K562 (cell line): Measurements from ENCODE around the gene RTCA. TPM values are rescaled to one million over a fixed set of nuclear protein-coding genes. Genes with fewer than 3 reads are reported as not detected.

Experiments
- ATAC-seq: fragments of 200-7000 bp; cut with Tn5 transposase; 3 replicates; pipeline ENCODE4 v1.9.1; 2020; ENCODE audit warnings: moderate library complexity
- BruUV-seq: library from RNA; stranded (reverse); fragments of 400-500 nt; replicated peaks from 2 replicates; lab custom pipeline; 2021; lab: Mats Ljungman, UMichigan
- CTCF ChIA-PET: fragments of 300-600 bp; formaldehyde crosslinking; extraction: SDS; loops from one replicate; lab custom pipeline; 2021; ENCODE audit warnings: low intra/inter-chr PET ratio; lab: Yijun Ruan, JAX
- POLR2A ChIA-PET: fragments of 300-600, 350-650 bp; sonication (Branson Sonifier 250); formaldehyde crosslinking; extraction: SDS; loops from one replicate; lab custom pipeline; 2021; ENCODE audit warnings: antibody characterized with exemption, inconsistent platforms; lab: Yijun Ruan, JAX
- DNase-seq, 4 experiments: peaks; one replicate each; pipeline versions ENCODE4 v3.0.0 to v3.0.0-alpha.2; 2011 to 2018; ENCODE audit warnings: low spot score in 3 of 4, mixed read lengths in 3 of 4; ENCODE audit errors: extremely low read depth in 1 of 4
- FAIRE-seq: peaks from 2 replicates; lab custom pipeline; 2011; peaks lifted over from hg19 to GRCh38; lab: Jason Lieb, UNC
- H2AFZ ChIP-seq: 2 replicates; pipeline ENCODE4 v1.6.0; 2011; ENCODE audit warnings: low read depth, low read length, control low read depth, inconsistent platforms
- H3K27ac ChIP-seq: fragments of 200-600 bp; 3 replicates; pipeline ENCODE4 v1.8.0; 2011; ENCODE audit warnings: low read depth, mild to moderate bottlenecking, control low read depth, inconsistent platforms, low read length, moderate library complexity, mixed read lengths; ENCODE audit errors: extremely low read depth
- H3K27me3 ChIP-seq, 2 experiments: fragments of 300-600 bp in 1 of 2; 2 replicates in 1 of 2; 3 replicates in 1 of 2; pipeline versions ENCODE4 v1.6.0 to v1.8.0; 2011; ENCODE audit warnings: inconsistent platforms in 2 of 2, low read length in 2 of 2, mild to moderate bottlenecking in 1 of 2, mixed read lengths in 1 of 2, moderate library complexity in 1 of 2; ENCODE audit not compliant: control insufficient read depth in 2 of 2, insufficient read depth in 2 of 2
- H3K36me3 ChIP-seq: fragments of 300-600 bp; 3 replicates; pipeline ENCODE4 v1.8.0; 2011; ENCODE audit warnings: mild to moderate bottlenecking, low read length, inconsistent platforms; ENCODE audit not compliant: control insufficient read depth, insufficient read depth
- H3K4me1 ChIP-seq, 2 experiments: fragments of 200-600 bp in 1 of 2; replicated peaks in 1 of 2; 2 replicates in 1 of 2; 3 replicates in 1 of 2; pipeline versions ENCODE4 v1.5.1 to v1.8.0; 2011; ENCODE audit warnings: inconsistent platforms in 2 of 2, low read length in 2 of 2, mild to moderate bottlenecking in 1 of 2, mixed read lengths in 1 of 2, moderate library complexity in 1 of 2; ENCODE audit not compliant: control insufficient read depth in 2 of 2, insufficient read depth in 2 of 2
- H3K4me2 ChIP-seq: 2 replicates; pipeline ENCODE4 v1.6.1; 2011; ENCODE audit warnings: low read length, control low read depth, inconsistent platforms, mixed read lengths; ENCODE audit not compliant: insufficient read depth
- H3K4me3 ChIP-seq: fragments of 200-600 bp; sonication (generic), shearing (Covaris generic); 2 replicates; pipeline ENCODE4 v1.5.1; 2016; ENCODE audit warnings: control low read depth, inconsistent platforms
- H3K79me2 ChIP-seq: fragments of 200-600 bp; 3 replicates; pipeline ENCODE4 v1.8.0; 2011; ENCODE audit warnings: low read length, inconsistent platforms; ENCODE audit not compliant: control insufficient read depth, insufficient read depth
- H3K9ac ChIP-seq, 2 experiments: 2 replicates each; pipeline versions ENCODE4 v1.6.0 to v1.6.1; 2011; ENCODE audit warnings: low read depth in 2 of 2, low read length in 2 of 2, control low read depth in 1 of 2, inconsistent platforms in 1 of 2, mild to moderate bottlenecking in 1 of 2, mixed read lengths in 1 of 2; ENCODE audit not compliant: insufficient read depth in 1 of 2
- H3K9me1 ChIP-seq: one replicate; pipeline ENCODE4 v1.6.0; 2011; ENCODE audit warnings: inconsistent platforms, mild to moderate bottlenecking, low read length, moderate library complexity; ENCODE audit not compliant: control insufficient read depth, insufficient read depth
- H3K9me3 ChIP-seq: replicated peaks from 2 replicates; pipeline ENCODE4 v1.5.1; 2011; ENCODE audit warnings: low read depth, low read length, inconsistent platforms; ENCODE audit not compliant: control insufficient read depth, insufficient read depth
- H4K20me1 ChIP-seq: replicated peaks from 2 replicates; pipeline ENCODE4 v1.6.1; 2011; ENCODE audit warnings: low read length, inconsistent platforms, mixed read lengths; ENCODE audit not compliant: control insufficient read depth, insufficient read depth
- C11orf30 ChIP-seq: fragments of 450-650 bp; IDR thresholded peaks from 2 replicates; pipeline ENCODE4 v1.6.1; 2016; ENCODE audit warnings: low read depth, mild to moderate bottlenecking
- GABPB1 ChIP-seq: sonication (generic); formaldehyde crosslinking; IDR thresholded peaks from 2 replicates; pipeline ENCODE4 v1.8.0; 2022; ENCODE audit warnings: mild to moderate bottlenecking, missing genetic modification reagents
- HMG20B ChIP-seq: fragments of 250-450 bp; sonication (Bioruptor Pico); IDR thresholded peaks from 2 replicates; pipeline ENCODE4 v1.5.0; 2021; ENCODE audit warnings: mild to moderate bottlenecking
- HMGN3 ChIP-seq: IDR thresholded peaks from 2 replicates; pipeline ENCODE4 v1.6.1; 2011; ENCODE audit warnings: borderline replicate concordance, low read depth, mild to moderate bottlenecking, mixed read lengths, low read length; ENCODE audit not compliant: insufficient read length; ENCODE audit errors: extremely low read depth
- ILF3 ChIP-seq: fragments of 450-650 bp; IDR thresholded peaks from 2 replicates; pipeline ENCODE4 v1.6.1; 2018; ENCODE audit warnings: antibody characterized with exemption, mild to moderate bottlenecking, moderate library complexity, borderline replicate concordance
- ZFP1 ChIP-seq: fragments of 450-650 bp; formaldehyde crosslinking; IDR thresholded peaks from 2 replicates; pipeline ENCODE4 v1.4.0; 2020; ENCODE audit warnings: mild to moderate bottlenecking, mixed read lengths
- ZNF324 ChIP-seq: fragments of 250-450 bp; sonication (Bioruptor Pico); IDR thresholded peaks from 2 replicates; pipeline ENCODE4 v1.4.0; 2020; ENCODE audit warnings: mild to moderate bottlenecking
- ZNF717 ChIP-seq: fragments of 250-450 bp; sonication (Bioruptor Pico); IDR thresholded peaks from 2 replicates; pipeline ENCODE4 v1.5.0; 2021
- WGBS: fragments of 100-300 bp; shearing (Covaris generic); methylation state at CpG from one replicate; pipeline ENCODE4 v1.1.6; 2016; ENCODE audit warnings: low coverage, mixed read lengths; ENCODE audit not compliant: insufficient coverage; ENCODE audit errors: missing lambda C conversion rate; 5-methylcytosine and 5-hydroxymethylcytosine counted together
- in situ Hi-C: fragments of 300-500 bp; cut with MboI; formaldehyde crosslinking; loops from 4 replicates; pipeline ENCODE4 v1.15.0; 2018; ENCODE audit warnings: inconsistent platforms, mixed read lengths
- intact Hi-C: fragments of 100-400 bp; cut with micrococcal nuclease; formaldehyde crosslinking; loops from 2 replicates; pipeline ENCODE4 v1.14.2; 2022
- polyA plus RNA-seq, 8 experiments: library from polyadenylated mRNA; depleted of rRNA in 4 of 8; stranded (reverse) in 5 of 8; unstranded in 3 of 8; fragments of >200 nt; fragmentation: Nextera tagmentation in 2 of 8; fragmentation: Illumina TruSeq in 1 of 8; extraction: Ambion mirVana in 2 of 8; extraction: Trizol in 1 of 8; gene quantifications; 2 replicates each; pipeline versions ENCODE4 v1.2.1 to v1.2.3, GENCODE V29; 2011 to 2014; ENCODE audit warnings: inconsistent platforms in 1 of 8, missing spikeins in 1 of 8
- total RNA-seq, 7 experiments: library from RNA; depleted of rRNA in 6 of 7; stranded (reverse); fragments of >200 nt in 6 of 7; fragmentation: Illumina TruSeq in 2 of 7; extraction: Trizol in 2 of 7; gene quantifications; 2 replicates each; pipeline versions ENCODE4 v1.2.1 to v1.2.3, GENCODE V29; 2011 to 2021; ENCODE audit warnings: low replicate concordance in 1 of 7
- TF ChIP-seq, protein P1 (sequence below): fragments of 250-450 bp; sonication (Bioruptor Pico); IDR thresholded peaks from 2 replicates; pipeline ENCODE4 v1.4.0; 2020; ENCODE audit warnings: mild to moderate bottlenecking
- TF ChIP-seq, protein P2 (sequence below): fragments of 450-650 bp; IDR thresholded peaks from 2 replicates; pipeline ENCODE4 v1.6.1; 2017; ENCODE audit warnings: antibody characterized with exemption, mild to moderate bottlenecking
- TF ChIP-seq, protein P3 (sequence below): sonication (generic); formaldehyde crosslinking; IDR thresholded peaks from 2 replicates; pipeline ENCODE4 v1.8.0; 2023; ENCODE audit warnings: mild to moderate bottlenecking, missing genetic modification reagents

RTCA gene
- total and polyA plus RNA-seq, 9 of the 15 experiments (the other 6 are each of a cell fraction or from before 2014, with no cell fraction given): 11.6 to 57.2 (median 43.2) TPM

DNA sequence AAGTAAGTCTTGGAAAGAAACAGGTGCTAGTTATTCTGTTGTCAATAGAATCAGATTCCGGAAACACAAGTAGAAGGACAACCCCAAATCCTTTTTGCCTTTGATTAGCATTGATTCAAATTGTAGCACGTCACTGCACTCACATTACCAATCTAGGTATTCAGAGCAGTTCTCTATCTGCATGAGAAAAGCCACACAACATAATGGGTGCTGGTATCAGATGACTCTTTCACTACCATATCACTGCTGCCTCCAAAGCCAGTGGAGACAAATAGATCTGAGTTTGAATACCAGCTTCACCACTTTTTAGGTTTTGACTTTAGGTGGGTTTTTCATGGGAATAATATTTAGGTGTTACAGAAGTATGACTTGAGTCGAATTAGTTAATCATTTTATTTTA lies 38.9 kb downstream of the RTCA start:
- POLR2A ChIA-PET: interaction anchor here (0.9 kb wide), 1 partner anchor 32 kb away, joined by 3 read pairs; no protein-coding TSS in a partner anchor
- no peak overlapping the region for H3K4me2 ChIP-seq
- H3K4me1 ChIP-seq: no peaks in the 10 kb centered on the region
- no peak for ATAC-seq
- in situ Hi-C loops: no loop called here
- intact Hi-C loops: no loop called here
- no peak overlapping the region for H2AFZ ChIP-seq
- 50% methylated on average over 3 of the region's 3 CpGs for WGBS
- no peaks in the 10 kb centered on the region for H3K36me3 ChIP-seq
- TF ChIP-seq ZNF717 (CRISPR knock-in tag): no peak
- no peak for TF ChIP-seq C11orf30
- TF ChIP-seq, protein P1, sequence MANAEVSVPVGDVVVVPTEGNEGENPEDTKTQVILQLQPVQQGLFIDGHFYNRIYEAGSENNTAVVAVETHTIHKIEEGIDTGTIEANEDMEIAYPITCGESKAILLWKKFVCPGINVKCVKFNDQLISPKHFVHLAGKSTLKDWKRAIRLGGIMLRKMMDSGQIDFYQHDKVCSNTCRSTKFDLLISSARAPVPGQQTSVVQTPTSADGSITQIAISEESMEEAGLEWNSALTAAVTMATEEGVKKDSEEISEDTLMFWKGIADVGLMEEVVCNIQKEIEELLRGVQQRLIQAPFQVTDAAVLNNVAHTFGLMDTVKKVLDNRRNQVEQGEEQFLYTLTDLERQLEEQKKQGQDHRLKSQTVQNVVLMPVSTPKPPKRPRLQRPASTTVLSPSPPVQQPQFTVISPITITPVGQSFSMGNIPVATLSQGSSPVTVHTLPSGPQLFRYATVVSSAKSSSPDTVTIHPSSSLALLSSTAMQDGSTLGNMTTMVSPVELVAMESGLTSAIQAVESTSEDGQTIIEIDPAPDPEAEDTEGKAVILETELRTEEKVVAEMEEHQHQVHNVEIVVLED (CRISPR knock-in tag): no peak
- TF ChIP-seq, protein P2, sequence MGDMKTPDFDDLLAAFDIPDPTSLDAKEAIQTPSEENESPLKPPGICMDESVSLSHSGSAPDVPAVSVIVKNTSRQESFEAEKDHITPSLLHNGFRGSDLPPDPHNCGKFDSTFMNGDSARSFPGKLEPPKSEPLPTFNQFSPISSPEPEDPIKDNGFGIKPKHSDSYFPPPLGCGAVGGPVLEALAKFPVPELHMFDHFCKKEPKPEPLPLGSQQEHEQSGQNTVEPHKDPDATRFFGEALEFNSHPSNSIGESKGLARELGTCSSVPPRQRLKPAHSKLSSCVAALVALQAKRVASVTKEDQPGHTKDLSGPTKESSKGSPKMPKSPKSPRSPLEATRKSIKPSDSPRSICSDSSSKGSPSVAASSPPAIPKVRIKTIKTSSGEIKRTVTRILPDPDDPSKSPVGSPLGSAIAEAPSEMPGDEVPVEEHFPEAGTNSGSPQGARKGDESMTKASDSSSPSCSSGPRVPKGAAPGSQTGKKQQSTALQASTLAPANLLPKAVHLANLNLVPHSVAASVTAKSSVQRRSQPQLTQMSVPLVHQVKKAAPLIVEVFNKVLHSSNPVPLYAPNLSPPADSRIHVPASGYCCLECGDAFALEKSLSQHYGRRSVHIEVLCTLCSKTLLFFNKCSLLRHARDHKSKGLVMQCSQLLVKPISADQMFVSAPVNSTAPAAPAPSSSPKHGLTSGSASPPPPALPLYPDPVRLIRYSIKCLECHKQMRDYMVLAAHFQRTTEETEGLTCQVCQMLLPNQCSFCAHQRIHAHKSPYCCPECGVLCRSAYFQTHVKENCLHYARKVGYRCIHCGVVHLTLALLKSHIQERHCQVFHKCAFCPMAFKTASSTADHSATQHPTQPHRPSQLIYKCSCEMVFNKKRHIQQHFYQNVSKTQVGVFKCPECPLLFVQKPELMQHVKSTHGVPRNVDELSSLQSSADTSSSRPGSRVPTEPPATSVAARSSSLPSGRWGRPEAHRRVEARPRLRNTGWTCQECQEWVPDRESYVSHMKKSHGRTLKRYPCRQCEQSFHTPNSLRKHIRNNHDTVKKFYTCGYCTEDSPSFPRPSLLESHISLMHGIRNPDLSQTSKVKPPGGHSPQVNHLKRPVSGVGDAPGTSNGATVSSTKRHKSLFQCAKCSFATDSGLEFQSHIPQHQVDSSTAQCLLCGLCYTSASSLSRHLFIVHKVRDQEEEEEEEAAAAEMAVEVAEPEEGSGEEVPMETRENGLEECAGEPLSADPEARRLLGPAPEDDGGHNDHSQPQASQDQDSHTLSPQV: no peak
- TF ChIP-seq, protein P3, sequence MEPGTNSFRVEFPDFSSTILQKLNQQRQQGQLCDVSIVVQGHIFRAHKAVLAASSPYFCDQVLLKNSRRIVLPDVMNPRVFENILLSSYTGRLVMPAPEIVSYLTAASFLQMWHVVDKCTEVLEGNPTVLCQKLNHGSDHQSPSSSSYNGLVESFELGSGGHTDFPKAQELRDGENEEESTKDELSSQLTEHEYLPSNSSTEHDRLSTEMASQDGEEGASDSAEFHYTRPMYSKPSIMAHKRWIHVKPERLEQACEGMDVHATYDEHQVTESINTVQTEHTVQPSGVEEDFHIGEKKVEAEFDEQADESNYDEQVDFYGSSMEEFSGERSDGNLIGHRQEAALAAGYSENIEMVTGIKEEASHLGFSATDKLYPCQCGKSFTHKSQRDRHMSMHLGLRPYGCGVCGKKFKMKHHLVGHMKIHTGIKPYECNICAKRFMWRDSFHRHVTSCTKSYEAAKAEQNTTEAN (CRISPR knock-in tag): no peak
- TF ChIP-seq ILF3: no peak
- no peak for TF ChIP-seq ZFP1 (CRISPR knock-in tag)
- TF ChIP-seq HMG20B (CRISPR knock-in tag): no peak
- TF ChIP-seq HMGN3: no peak
- no peak for TF ChIP-seq GABPB1
- TF ChIP-seq ZNF324: no peak
- H3K9me3 ChIP-seq: peaks cover 3% of the 10 kb centered on the region; the same call in 1 of the 2 replicates
- no peak overlapping the region for H3K27ac ChIP-seq
- H3K9ac ChIP-seq: no peak overlapping the region
- H4K20me1 ChIP-seq: no peaks in the 10 kb centered on the region
- no peaks in the 10 kb centered on the region for H3K27me3 ChIP-seq
- CTCF ChIA-PET: no interaction called here
- H3K9me1 ChIP-seq: no peaks in the 10 kb centered on the region
- no peaks in the 10 kb centered on the region for H3K79me2 ChIP-seq
- BruUV-seq: no TSS peak
- no peak for FAIRE-seq
- no peak for DNase-seq
- no peak overlapping the region for H3K4me3 ChIP-seq
